Lower leg skin (tissue), 4 donors: Measurements from ENCODE around the gene PRIMPOL. TPM values are rescaled to one million over a fixed set of nuclear protein-coding genes. Genes with fewer than 3 reads are reported as not detected.
"Not testable (repeated sequence)": the region's sequence is repeated elsewhere in the genome, so short reads cannot be mapped to it uniquely, and the experiment has no call there.

ENCODE experiments used
- DNase-seq, 2 donors: peaks; one replicate each; pipeline ENCODE4 v3.0.0-alpha.2; 2019; ENCODE audit warnings: low spot score in 2 of 2
- H3K4me3 ChIP-seq: fragments of 200-600 bp; sonication (generic); 2 replicates; pipeline ENCODE4 v1.5.1; 2017; ENCODE audit warnings: mild to moderate bottlenecking, low read depth; ENCODE audit not compliant: poor library complexity, severe bottlenecking
- POLR2A ChIP-seq, 2 donors: fragments of 450-650 bp; IDR thresholded peaks; one replicate each; pipeline ENCODE4 v1.6.1; 2016 to 2017; ENCODE audit warnings: antibody characterized with exemption in 2 of 2, mild to moderate bottlenecking in 1 of 2, moderate library complexity in 1 of 2
- WGBS, 2 donors: methylation state at CpG; one replicate each; pipeline ENCODE4 v1.1.5; 2018; 5-methylcytosine and 5-hydroxymethylcytosine counted together
- intact Hi-C: fragments of 100-400 bp; cut with DNase I; formaldehyde crosslinking; loops from one replicate; pipeline ENCODE4 v1.15.0; 2023; ENCODE audit warnings: low total_unique reads
- total RNA-seq, 4 donors: library from RNA; depleted of rRNA; stranded (reverse); fragments of >200 nt; gene quantifications; one replicate each; pipeline ENCODE4 v1.1.0, GENCODE V29; 2016
- TF ChIP-seq, protein P1 (sequence below), 3 donors: fragments of 450-650 bp; IDR thresholded peaks; one replicate each; pipeline ENCODE4 v1.5.1; 2016; ENCODE audit warnings: antibody characterized with exemption in 3 of 3, mild to moderate bottlenecking in 3 of 3, moderate library complexity in 2 of 3

The PRIMPOL gene
- total RNA-seq, 4 donors from 2014 or later = 12.1 to 23.2 (median 13.4) TPM

DNA sequence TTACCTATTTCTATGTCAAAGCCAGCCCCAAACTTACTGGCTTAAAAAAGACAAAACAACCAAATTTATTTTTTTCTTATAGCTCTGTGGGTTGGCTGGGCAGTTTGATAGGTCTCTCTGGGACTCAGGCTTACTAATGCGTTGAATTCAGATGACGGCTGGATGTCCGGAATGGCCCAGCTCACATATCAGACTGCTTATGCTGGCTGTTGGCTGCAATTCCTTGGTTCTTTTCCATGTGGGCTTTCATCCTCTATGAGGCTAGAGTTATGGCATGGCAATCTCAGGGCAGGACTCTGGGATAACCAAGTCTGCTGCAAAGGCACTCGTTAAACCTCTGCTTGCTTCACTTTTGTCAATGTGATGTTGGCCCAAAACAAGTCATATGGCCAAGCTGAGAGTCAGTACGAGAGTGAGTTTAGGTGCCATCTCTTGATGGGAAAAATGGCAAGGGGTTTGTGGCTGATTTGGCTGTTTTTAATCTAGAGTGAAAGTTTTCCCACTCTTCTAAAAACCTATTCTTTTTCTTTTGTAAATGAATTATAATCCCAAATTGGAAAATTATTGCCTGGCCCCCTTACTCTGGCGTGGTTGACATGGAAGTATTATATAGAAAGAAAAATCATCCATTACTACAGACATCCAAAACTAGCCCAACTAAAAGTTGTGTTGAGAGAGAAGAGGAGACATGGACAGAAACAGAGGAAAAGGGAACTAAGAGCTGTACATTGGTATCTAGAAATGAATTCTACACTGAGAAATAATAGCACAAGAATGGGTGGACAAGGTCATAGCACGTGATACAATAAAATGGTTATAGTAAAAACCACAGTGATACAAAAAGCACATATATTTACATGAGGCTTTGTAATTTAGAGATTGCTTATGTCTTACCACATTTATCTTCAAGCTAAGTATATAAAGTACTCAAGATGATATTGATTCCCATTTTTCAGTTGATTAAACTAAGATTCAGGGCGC is 6.6 kb downstream of the PRIMPOL start:
- no peak for TF ChIP-seq POLR2A (IDR thresholded peaks at IDR 0.05)
- TF ChIP-seq, protein P1, sequence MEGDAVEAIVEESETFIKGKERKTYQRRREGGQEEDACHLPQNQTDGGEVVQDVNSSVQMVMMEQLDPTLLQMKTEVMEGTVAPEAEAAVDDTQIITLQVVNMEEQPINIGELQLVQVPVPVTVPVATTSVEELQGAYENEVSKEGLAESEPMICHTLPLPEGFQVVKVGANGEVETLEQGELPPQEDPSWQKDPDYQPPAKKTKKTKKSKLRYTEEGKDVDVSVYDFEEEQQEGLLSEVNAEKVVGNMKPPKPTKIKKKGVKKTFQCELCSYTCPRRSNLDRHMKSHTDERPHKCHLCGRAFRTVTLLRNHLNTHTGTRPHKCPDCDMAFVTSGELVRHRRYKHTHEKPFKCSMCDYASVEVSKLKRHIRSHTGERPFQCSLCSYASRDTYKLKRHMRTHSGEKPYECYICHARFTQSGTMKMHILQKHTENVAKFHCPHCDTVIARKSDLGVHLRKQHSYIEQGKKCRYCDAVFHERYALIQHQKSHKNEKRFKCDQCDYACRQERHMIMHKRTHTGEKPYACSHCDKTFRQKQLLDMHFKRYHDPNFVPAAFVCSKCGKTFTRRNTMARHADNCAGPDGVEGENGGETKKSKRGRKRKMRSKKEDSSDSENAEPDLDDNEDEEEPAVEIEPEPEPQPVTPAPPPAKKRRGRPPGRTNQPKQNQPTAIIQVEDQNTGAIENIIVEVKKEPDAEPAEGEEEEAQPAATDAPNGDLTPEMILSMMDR (IDR thresholded peaks at IDR 0.05) = no peak
- intact Hi-C loops = no loop called here
- 95 to 96% methylated on average over 8 of the region's 8 CpGs for WGBS, 2 donors
- DNase-seq = no peak
- no peak overlapping the region for H3K4me3 ChIP-seq

DNA sequence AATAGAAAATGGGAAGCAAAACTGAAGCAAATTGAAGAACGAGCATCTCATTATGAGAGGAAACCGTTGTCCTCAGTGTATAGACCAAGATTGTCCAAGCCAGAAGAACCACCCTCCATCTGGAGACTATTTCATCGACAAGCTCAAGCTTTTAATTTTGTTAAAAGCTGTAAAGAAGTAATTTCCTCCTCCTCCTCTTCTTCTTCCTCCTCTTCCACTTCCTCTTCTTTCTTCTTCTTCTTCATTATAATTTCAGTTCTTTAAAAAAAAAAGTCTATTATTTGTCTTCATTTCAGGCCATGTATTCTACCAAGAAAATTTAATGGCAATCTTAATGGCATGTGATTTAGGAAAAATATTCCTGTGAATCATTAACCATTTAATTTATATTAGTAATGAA is 7.6 kb downstream of the PRIMPOL start:
- intact Hi-C loops = no loop called here
- 80 to 88% methylated on average over 3 of the region's 3 CpGs for WGBS, 2 donors
- no peak for DNase-seq
- TF ChIP-seq, protein P1 (IDR thresholded peaks at IDR 0.05) = no peak
- no peak for TF ChIP-seq POLR2A (IDR thresholded peaks at IDR 0.05)
- H3K4me3 ChIP-seq = no peak overlapping the region

DNA sequence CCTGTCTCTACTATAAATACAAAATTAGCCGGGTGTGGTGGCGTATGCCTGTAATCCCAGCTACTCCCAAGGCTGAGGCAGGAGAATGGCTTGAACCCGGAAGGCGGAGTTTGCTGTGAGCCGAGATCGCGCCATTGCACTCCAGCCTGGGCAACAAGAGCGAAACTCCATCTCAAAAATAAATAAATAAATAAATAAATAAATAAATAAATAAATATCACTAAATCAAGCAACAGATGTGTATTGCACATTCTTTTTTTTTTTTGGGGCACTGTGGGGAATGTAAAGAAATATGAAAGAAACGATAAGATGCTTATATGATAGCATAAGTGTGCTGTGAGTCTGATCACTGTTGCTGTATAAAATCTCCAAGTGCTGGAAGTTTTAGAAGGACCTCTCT is 8.3 kb downstream of the PRIMPOL start:
- 96 to 98% methylated on average over 9 of the region's 9 CpGs for WGBS, 2 donors
- intact Hi-C loops, DNase-seq, H3K4me3 ChIP-seq: not testable (repeated sequence)

DNA sequence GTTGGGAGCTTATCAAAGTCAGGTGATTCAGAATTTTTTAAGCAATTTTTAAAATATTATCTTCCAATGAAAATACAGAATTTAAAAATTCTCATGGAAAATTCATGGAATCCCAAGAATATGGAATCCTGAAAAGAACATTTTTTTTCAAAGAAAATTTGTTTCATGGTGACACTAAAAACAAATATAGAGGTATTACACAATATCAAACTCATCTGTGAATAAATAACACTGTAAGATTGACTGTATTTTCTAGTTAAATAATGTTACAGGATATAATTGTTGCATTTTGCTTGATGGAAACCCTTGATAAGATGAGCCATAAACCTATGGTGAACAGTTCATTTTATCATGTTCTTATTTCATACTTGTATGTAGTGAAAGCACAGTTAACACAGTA is 11.4 kb downstream of the PRIMPOL start:
- no peak for DNase-seq
- intact Hi-C loops = no loop called here
- no peak overlapping the region for H3K4me3 ChIP-seq
- TF ChIP-seq, protein P1 (IDR thresholded peaks at IDR 0.05) = no peak
- no peak for TF ChIP-seq POLR2A (IDR thresholded peaks at IDR 0.05)

DNA sequence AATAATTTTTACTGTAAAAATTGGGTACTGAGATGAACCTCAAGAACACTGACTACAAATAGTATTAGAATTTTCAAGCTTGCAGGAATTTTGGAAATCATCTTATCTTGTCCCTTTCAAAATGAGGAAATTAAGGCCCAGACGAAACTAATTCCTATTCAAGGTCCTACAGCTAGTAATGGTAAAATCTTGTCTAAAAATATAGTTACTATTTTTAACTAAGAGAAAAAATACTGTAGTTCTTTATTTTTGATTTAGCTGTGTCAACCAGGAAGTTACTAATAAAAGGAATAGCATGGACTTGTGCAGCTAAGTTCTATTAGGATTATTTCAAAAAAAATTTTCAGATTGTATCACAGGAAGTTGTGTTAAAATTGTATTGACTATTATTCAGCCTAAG is 12.7 kb downstream of the PRIMPOL start:
- DNase-seq = no peak
- no peak overlapping the region for H3K4me3 ChIP-seq
- TF ChIP-seq, protein P1 (IDR thresholded peaks at IDR 0.05) = no peak
- no peak for TF ChIP-seq POLR2A (IDR thresholded peaks at IDR 0.05)
- intact Hi-C loops = no loop called here
- WGBS, 2 donors = 69 to 78% methylated on average over 1 of the region's 1 CpG

DNA sequence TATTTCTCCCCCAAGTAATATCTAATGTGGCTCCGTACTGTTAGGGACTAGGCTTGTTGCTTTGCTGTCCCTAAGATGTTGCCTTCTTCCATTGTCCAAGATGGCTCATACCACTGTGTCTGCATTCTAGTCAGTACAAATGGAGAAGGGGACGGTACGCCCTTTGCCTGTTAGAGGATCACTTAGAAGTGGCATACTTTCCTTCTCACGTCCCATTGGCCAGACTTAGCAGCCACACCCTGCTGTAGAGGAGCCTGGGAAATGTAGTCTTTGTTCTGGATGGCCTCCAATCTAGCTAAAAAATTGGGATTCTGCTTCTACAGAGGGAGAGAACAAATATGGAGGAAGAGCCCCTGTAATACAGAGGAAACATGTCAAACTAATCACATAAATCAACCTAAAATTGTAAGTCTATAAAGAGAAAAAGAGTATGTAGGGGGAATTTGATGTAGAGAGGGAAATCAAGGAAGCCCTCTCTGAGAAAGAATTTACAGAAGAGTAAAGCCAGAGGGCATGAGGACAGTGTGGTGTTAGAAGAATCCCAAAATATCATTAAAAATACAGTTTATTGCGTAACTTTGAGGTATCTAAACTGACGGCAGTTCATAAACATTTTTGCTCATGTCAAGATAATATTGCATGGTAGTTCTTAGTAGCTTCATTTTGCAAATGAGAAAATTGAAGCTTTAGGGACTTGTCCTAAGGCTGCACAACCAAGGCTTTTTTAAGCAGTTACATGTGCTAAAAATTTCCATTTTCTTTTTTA is 15.1 kb downstream of the PRIMPOL start:
- TF ChIP-seq POLR2A (IDR thresholded peaks at IDR 0.05) = no peak
- TF ChIP-seq, protein P1 (IDR thresholded peaks at IDR 0.05) = no peak
- DNase-seq = no peak
- intact Hi-C loops = no loop called here
- 65 to 71% methylated on average over 6 of the region's 6 CpGs for WGBS, 2 donors
- no peak overlapping the region for H3K4me3 ChIP-seq
